NCI-H2107 treated with DMSO at 0.1 percent for 48 hours (cell line): ENCODE results near the gene HENMT1.
"Not testable (repeated sequence)": the region's sequence is repeated elsewhere in the genome, so short reads cannot be mapped to it uniquely, and the experiment has no call there.

Source experiments
- DNase-seq: peaks from one replicate; lab custom pipeline; 2025; ENCODE audit not compliant: unreplicated experiment; lab: John Stamatoyannopoulos, UW

The HENMT1 gene

GRCh38 chr1:108671143-108671542 lies 10.2 kb upstream of the HENMT1 start:
- DNase-seq = no peak

- DNase-seq = no peak
Measured at GRCh38 chr1:108670131-108670773, 9.4 kb upstream of the HENMT1 start.

GRCh38 chr1:108669679-108670078 lies 8.8 kb upstream of the HENMT1 start:
- DNase-seq = no peak

GRCh38 chr1:108668777-108669176 lies 7.9 kb upstream of the HENMT1 start:
- no peak for DNase-seq

GRCh38 chr1:108667422-108667821 lies 6.5 kb upstream of the HENMT1 start:
- not testable (repeated sequence) for DNase-seq

GRCh38 chr1:108665771-108666170 lies 4.9 kb upstream of the HENMT1 start:
- no peak for DNase-seq

GRCh38 chr1:108665067-108665466 lies 4.2 kb upstream of the HENMT1 start:
- DNase-seq = no peak

GRCh38 chr1:108664481-108664880 lies 3.6 kb upstream of the HENMT1 start:
- DNase-seq = no peak

GRCh38 chr1:108663074-108663473 lies 2.2 kb upstream of the HENMT1 start:
- DNase-seq = no peak

- DNase-seq = no peak
Measured at GRCh38 chr1:108657356-108658080, 3.4 kb downstream of the HENMT1 start.

GRCh38 chr1:108653431-108654105 lies 7.3 kb downstream of the HENMT1 start:
- DNase-seq = no peak

GRCh38 chr1:108646648-108647269 lies 14.1 kb downstream of the HENMT1 start:
- no peak for DNase-seq

- DNase-seq = no peak
Measured at GRCh38 chr1:108646265-108646647, 14.6 kb downstream of the HENMT1 start.

GRCh38 chr1:108645564-108646184 lies 15.2 kb downstream of the HENMT1 start:
- no peak for DNase-seq

- DNase-seq = no peak
Measured at GRCh38 chr1:108644984-108645383, 15.9 kb downstream of the HENMT1 start.

- peak; percentile 79 for DNase-seq
Measured at GRCh38 chr1:108643492-108644335, 17.2 kb downstream of the HENMT1 start.

GRCh38 chr1:108640863-108641262 lies 20.0 kb downstream of the HENMT1 start:
- DNase-seq = not testable (repeated sequence)

GRCh38 chr1:108639899-108640560 lies 20.9 kb downstream of the HENMT1 start:
- DNase-seq = no peak

GRCh38 chr1:108636876-108637275 lies 24.0 kb downstream of the HENMT1 start:
- DNase-seq = no peak

GRCh38 chr1:108634521-108634920 lies 26.4 kb downstream of the HENMT1 start:
- DNase-seq = no peak
